Fibroblast of the aortic adventitia (primary cell): Measurements from ENCODE around the gene NUP62CL. TPM values are rescaled to one million over a fixed set of nuclear protein-coding genes. Genes with fewer than 3 reads are reported as not detected.

Source experiments
- DNase-seq: peaks from one replicate; pipeline ENCODE4 v3.0.0-alpha.2; 2010; ENCODE audit warnings: low read depth
- H3K4me3 ChIP-seq: 2 replicates; pipeline ENCODE4 v1.5.1; 2011; ENCODE audit warnings: low read depth, mild to moderate bottlenecking, control low read depth, low read length, moderate library complexity
- small RNA-seq: library from RNA; depleted of rRNA; stranded (forward); fragments of <200 nt; gene quantifications from one replicate; pipeline ENCODE3, GENCODE V24; 2012
- total RNA-seq: library from RNA; depleted of rRNA; stranded (reverse); fragments of >200 nt; gene quantifications from 2 replicates; pipeline ENCODE4 v1.2.3, GENCODE V29; 2012; ENCODE audit warnings: low replicate concordance
- TF ChIP-seq, protein P1 (sequence below): IDR thresholded peaks from 2 replicates; pipeline ENCODE4 v1.5.1; 2011; ENCODE audit warnings: mild to moderate bottlenecking, low read length, control low read depth, inconsistent platforms; ENCODE audit not compliant: insufficient read depth

NUP62CL gene
- total RNA-seq, 1 donor: 0.09 TPM

- peak overlapping the region; percentile 62 for H3K4me3 ChIP-seq
- peak; percentile 7 for DNase-seq
- TF ChIP-seq, protein P1, sequence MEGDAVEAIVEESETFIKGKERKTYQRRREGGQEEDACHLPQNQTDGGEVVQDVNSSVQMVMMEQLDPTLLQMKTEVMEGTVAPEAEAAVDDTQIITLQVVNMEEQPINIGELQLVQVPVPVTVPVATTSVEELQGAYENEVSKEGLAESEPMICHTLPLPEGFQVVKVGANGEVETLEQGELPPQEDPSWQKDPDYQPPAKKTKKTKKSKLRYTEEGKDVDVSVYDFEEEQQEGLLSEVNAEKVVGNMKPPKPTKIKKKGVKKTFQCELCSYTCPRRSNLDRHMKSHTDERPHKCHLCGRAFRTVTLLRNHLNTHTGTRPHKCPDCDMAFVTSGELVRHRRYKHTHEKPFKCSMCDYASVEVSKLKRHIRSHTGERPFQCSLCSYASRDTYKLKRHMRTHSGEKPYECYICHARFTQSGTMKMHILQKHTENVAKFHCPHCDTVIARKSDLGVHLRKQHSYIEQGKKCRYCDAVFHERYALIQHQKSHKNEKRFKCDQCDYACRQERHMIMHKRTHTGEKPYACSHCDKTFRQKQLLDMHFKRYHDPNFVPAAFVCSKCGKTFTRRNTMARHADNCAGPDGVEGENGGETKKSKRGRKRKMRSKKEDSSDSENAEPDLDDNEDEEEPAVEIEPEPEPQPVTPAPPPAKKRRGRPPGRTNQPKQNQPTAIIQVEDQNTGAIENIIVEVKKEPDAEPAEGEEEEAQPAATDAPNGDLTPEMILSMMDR: no peak
Measured at GRCh38 chrX:107117993-107118321, 88.3 kb downstream of the NUP62CL start.

DNA sequence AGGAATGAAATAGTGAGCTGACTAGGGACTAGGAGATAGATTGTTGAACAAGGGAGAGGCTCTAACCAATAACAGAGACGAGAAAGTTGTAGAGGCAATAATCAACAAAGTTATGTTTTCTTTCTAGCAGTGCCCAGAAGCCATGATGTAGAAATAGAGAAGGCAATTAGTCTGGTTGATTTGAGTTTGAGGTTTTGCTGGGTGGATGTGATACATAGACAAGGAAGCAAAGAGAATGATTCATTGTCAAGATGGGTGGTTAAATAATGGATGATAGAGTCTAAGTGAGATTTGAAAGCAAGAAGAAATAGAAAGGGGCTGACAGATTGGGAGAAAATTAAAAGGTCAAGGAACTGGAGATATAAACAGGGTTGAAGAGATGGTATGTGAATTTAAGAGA lies 98.8 kb downstream of the NUP62CL start:
- no peak overlapping the region for H3K4me3 ChIP-seq
- TF ChIP-seq, protein P1: no peak
- DNase-seq: no peak

DNA sequence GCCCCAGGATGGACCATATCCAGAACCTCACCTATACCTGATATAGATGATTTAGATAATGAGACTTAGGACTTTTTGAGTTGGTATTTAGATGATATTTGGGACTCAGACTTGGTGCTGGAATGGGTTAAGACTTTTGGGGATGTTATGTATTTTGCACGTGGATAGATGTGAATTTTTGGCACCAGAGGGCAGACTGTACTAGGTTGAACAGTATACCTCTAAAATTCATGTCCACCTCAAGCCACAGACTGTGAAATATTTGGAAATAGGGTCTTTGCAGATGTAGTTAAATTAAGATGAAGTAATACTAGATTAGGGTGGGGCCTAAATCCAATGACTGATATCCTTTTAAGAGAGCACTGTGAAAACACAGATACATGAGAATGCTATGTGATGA lies 103.3 kb downstream of the NUP62CL start:
- no peak overlapping the region for H3K4me3 ChIP-seq
- peak; percentile 28 for DNase-seq
- TF ChIP-seq, protein P1: peak; percentile 9

DNA sequence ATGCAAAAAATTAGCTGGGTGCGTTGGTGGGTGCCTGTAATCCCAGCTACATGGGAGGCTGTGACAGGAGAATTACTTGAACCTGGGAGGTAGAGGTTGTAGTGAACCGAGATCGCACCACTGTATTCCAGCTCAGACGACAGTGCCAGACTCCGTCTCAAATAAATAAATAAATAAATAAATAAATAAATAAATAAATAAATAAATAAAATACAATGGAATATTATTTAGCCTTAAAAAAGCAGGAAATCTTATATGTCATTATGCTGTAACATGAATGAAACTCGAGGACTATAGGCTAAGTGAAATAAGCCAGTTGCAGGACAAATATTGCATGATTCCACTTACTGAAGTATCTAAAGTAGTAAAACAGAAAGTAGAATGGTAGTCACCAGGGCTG lies 130.1 kb downstream of the NUP62CL start:
- no peak for DNase-seq
- TF ChIP-seq, protein P1: no peak
- H3K4me3 ChIP-seq: no peak overlapping the region

Small RNA genes within 50 kb of the gene (small RNA-seq; reads per million reads assigned to genes)
- gene RF00019: not detected

Other genes starting within 250 kb of the NUP62CL start
- 38.4 and 42.4 TPM in 2 replicates for gene MORC4, start 206.2 kb downstream of the NUP62CL start, total RNA-seq
- gene RBM41, start 87.6 kb downstream of the NUP62CL start, total RNA-seq: 17.4 and 17.7 TPM in 2 replicates
- not detected in 2 replicates for gene DNAAF6, start 178 bp upstream of the NUP62CL start, total RNA-seq
- gene FRMPD3, start 243.2 kb upstream of the NUP62CL start, total RNA-seq: 0.09 and 0.16 TPM in 2 replicates